Measurements from ENCODE around the gene KCND2. TPM values are rescaled to one million over a fixed set of nuclear protein-coding genes. Genes with fewer than 3 reads are reported as not detected.

The KCND2 gene
- total and polyA plus RNA-seq, 2 of the 8 experiments (the other 6 are each of a cell fraction or from before 2014, with no cell fraction given): 4.6 to 7.7 TPM

DNA sequence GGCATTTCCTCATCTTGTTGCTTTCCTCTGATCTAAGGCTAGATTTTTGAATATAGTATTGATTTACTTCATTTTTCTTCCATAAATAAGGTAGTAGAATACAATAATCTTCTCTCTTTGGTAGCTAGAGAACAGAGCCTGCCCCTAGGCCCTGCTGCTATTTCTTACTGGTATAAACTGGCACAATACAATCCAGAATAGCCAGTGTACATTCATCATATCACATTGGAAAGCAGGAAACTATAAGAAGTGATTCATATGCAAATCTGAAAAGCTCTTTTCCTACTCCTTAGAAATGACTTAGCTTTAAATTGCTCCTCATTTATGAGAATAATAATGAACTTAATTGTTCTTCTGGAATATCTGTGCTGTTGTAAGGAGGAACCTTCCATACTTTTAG is 100.2 kb downstream of the KCND2 start:
- no peak overlapping the region for H2BK5ac ChIP-seq (ENCODE audit: low read depth, low read length)
- H3K9ac ChIP-seq (replicated peaks in 1 of 4; ENCODE audit: extremely low read depth in 1 of 4, low read depth in 3 of 4, low read length in 3 of 4): no peak overlapping the region
- no peak overlapping the region for H2BK20ac ChIP-seq (ENCODE audit: low read length)
- no peak overlapping the region for H3K4ac ChIP-seq (replicated peaks; ENCODE audit: insufficient read length, low read depth, low read length)
- POLR2A ChIA-PET (ENCODE audit: partially characterized antibody): interaction anchor here (0.7 kb wide), 1 partner anchor 12 kb away, joined by 3 read pairs; no protein-coding TSS in a partner anchor
- DNase-seq (ENCODE audit: low read depth in 1 of 2, low spot score in 2 of 2): no peak
- no peaks in the 10 kb centered on the region for H3K23me2 ChIP-seq (ENCODE audit: low read depth, low read length)
- peaks cover 0 to 1% (median 0%) of the 10 kb centered on the region in 4 experiments; a peak in 1 of 7 replicates for H3K27me3 ChIP-seq (replicated peaks in 1 of 4; ENCODE audit: control insufficient read depth in 3 of 4, extremely low read depth in 1 of 4, insufficient read depth in 3 of 4, low read length in 3 of 4)
- no peaks in the 10 kb centered on the region for H3K79me2 ChIP-seq (ENCODE audit: control insufficient read depth in 1 of 2, insufficient read depth in 2 of 2, low read length in 2 of 2)
- no peak overlapping the region for H2BK15ac ChIP-seq (ENCODE audit: low read length)
- no peak overlapping the region for H4K91ac ChIP-seq (replicated peaks; ENCODE audit: insufficient read length, low read length)
- H3K14ac ChIP-seq (ENCODE audit: insufficient read length): no peak overlapping the region
- FAIRE-seq: no peak
- H3K9me3 ChIP-seq (ENCODE audit: insufficient read depth in 2 of 2, low read depth in 1 of 2, low read length in 1 of 2): no peaks in the 10 kb centered on the region
- H3K27ac ChIP-seq (ENCODE audit: low read depth, low read length): no peak overlapping the region
- no peak overlapping the region for H2AFZ ChIP-seq (ENCODE audit: low read length)
- no peak overlapping the region for H2BK12ac ChIP-seq (ENCODE audit: low read depth, low read length)
- no peaks in the 10 kb centered on the region for H3K79me1 ChIP-seq (ENCODE audit: low read depth, low read length)
- H3K23ac ChIP-seq (ENCODE audit: insufficient read length): no peak overlapping the region
- H2BK120ac ChIP-seq (replicated peaks; ENCODE audit: low read depth, low read length): no peak overlapping the region
- H4K8ac ChIP-seq (ENCODE audit: extremely low read depth, insufficient read depth, low read length): no peak overlapping the region
- TF ChIP-seq NANOG (IDR thresholded peaks at IDR 0.05; ENCODE audit: insufficient read depth, low read depth, low read length, poor library complexity, severe bottlenecking): no peak
- TF ChIP-seq SRF (IDR thresholded peaks at IDR 0.05; ENCODE audit: low read depth, low read length): no peak
- no peak for TF ChIP-seq KDM1A (IDR thresholded peaks at IDR 0.05; ENCODE audit: borderline replicate concordance, low read length)
- TF ChIP-seq TBP (IDR thresholded peaks at IDR 0.05; ENCODE audit: low read depth, low read length): no peak
- H3K56ac ChIP-seq (replicated peaks; ENCODE audit: insufficient read length, low read depth, low read length): no peak overlapping the region
- H3K36me3 ChIP-seq (ENCODE audit: control insufficient read depth in 2 of 4, insufficient read depth in 4 of 4, low read length in 3 of 4): no peaks in the 10 kb centered on the region
- H3K4me2 ChIP-seq (ENCODE audit: insufficient read depth in 1 of 2, low read depth in 2 of 2, low read length in 2 of 2): no peak overlapping the region
- H3K4me1 ChIP-seq (replicated peaks in 1 of 4; ENCODE audit: control insufficient read depth in 3 of 4, insufficient read depth in 4 of 4, low read length in 3 of 4): no peaks in the 10 kb centered on the region
- no peak overlapping the region for H3K18ac ChIP-seq (ENCODE audit: extremely low read depth, low read length)
- H3K4me3 ChIP-seq (ENCODE audit: extremely low read depth in 1 of 4, insufficient read depth in 2 of 4, low read depth in 3 of 4, low read length in 4 of 4): no peak overlapping the region
- CTCF ChIA-PET (ENCODE audit: partially characterized antibody): interaction anchor here (1.2 kb wide), 1 partner anchor 182 kb away, joined by 3 read pairs; no protein-coding TSS in a partner anchor
- no peak overlapping the region for H4K5ac ChIP-seq (ENCODE audit: insufficient read length, low read depth, low read length)
- H2AK5ac ChIP-seq (ENCODE audit: low read depth, low read length): no peak overlapping the region
- no peaks in the 10 kb centered on the region for H4K20me1 ChIP-seq (replicated peaks in 1 of 2; ENCODE audit: control insufficient read depth in 1 of 2, insufficient read depth in 2 of 2, low read length in 2 of 2)
